NT2/D1 (cell line): ENCODE results near the gene GCDH.

ENCODE experiments used
- SUZ12 ChIP-seq: IDR thresholded peaks from 2 replicates; pipeline ENCODE4 v1.6.1; 2011; ENCODE audit not compliant: insufficient read length, insufficient read depth; ENCODE audit errors: extremely low read depth
- YY1 ChIP-seq: IDR thresholded peaks from 2 replicates; pipeline ENCODE4 v1.6.1; 2011; ENCODE audit not compliant: insufficient read length, insufficient read depth

DNA sequence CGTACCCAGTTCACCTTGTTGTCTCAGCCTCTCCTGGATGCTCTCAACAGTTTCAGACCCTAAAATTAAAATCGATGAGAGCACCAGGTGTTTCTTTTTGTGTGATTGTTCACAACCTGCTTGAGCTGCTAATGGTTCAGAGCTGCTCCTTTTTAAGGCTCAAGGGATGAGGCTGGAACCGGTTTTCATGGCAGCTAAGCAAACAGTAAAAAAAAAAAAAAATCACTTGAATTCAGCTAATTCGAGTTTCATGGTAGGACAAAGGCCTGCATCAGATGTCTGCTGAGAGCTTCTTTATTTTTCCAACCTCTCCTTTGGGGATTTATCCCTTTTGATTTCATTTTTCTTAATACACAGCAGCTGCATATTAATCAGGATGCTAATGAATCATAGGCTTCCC lies 21.6 kb downstream of the GCDH start:
- TF ChIP-seq YY1 = no peak
- no peak for TF ChIP-seq SUZ12
